ENCODE data around the gene RELB.

- TF ChIP-seq CTCF (IDR thresholded peaks at IDR 0.05) (no peak), POLR2AphosphoS5 (IDR thresholded peaks at IDR 0.05) (no peak), POLR2A (IDR thresholded peaks at IDR 0.05) (no peak)
Observed at GRCh38 chr19:45001087-45001739, at the start of gene RELB.

Measured in suprapubic skin (tissue), 4 donors.